CD14-positive monocyte (primary cell): ENCODE measurements around the gene SYNPO2. TPM values are rescaled to one million over a fixed set of nuclear protein-coding genes. Genes with fewer than 3 reads are reported as not detected.

Source experiments
- DNase-seq, 3 donors: peaks; one replicate each; pipeline ENCODE4 v3.0.0-alpha.2; 2011 to 2022
- H2AFZ ChIP-seq: 2 replicates; pipeline ENCODE4 v1.6.0; 2012; ENCODE audit warnings: mild to moderate bottlenecking, low read depth, low read length, inconsistent platforms; ENCODE audit not compliant: insufficient read depth, poor library complexity, severe bottlenecking
- H3K27ac ChIP-seq, 2 donors: 1 replicate in 1 of 2; 2 replicates in 1 of 2; pipeline ENCODE4 v1.5.1; 2012 to 2013; ENCODE audit warnings: low read length in 2 of 2, control low read depth in 1 of 2, inconsistent platforms in 1 of 2, low read depth in 1 of 2, mild to moderate bottlenecking in 1 of 2
- H3K27me3 ChIP-seq, 2 donors: one replicate each; pipeline versions ENCODE4 v1.6.0 to v1.6.1; 2011 to 2013; ENCODE audit warnings: low read length in 2 of 2; ENCODE audit not compliant: control insufficient read depth in 2 of 2, insufficient read depth in 2 of 2
- H3K36me3 ChIP-seq, 2 donors: replicated peaks in 1 of 2; 1 replicate in 1 of 2; 2 replicates in 1 of 2; pipeline versions ENCODE4 v1.5.1 to v1.6.1; 2012 to 2013; ENCODE audit warnings: low read length in 2 of 2, control low read depth in 1 of 2, inconsistent platforms in 1 of 2, mild to moderate bottlenecking in 1 of 2; ENCODE audit not compliant: insufficient read depth in 2 of 2, control insufficient read depth in 1 of 2
- H3K4me1 ChIP-seq, 2 donors: 1 replicate in 1 of 2; 2 replicates in 1 of 2; pipeline versions ENCODE4 v1.5.1 to v1.6.1; 2012 to 2013; ENCODE audit warnings: low read length in 2 of 2, control low read depth in 1 of 2, inconsistent platforms in 1 of 2, mild to moderate bottlenecking in 1 of 2, moderate library complexity in 1 of 2; ENCODE audit not compliant: insufficient read depth in 2 of 2, control insufficient read depth in 1 of 2
- H3K4me2 ChIP-seq: replicated peaks from 2 replicates; pipeline ENCODE3; 2012; ENCODE audit warnings: low read length, moderate library complexity, mild to moderate bottlenecking; ENCODE audit not compliant: poor library complexity, severe bottlenecking; ENCODE audit errors: extremely low read depth
- H3K4me3 ChIP-seq, 3 experiments: fragments of 200-600 bp in 1 of 3; sonication (generic) in 1 of 3; replicated peaks in 1 of 3; 1 replicate in 2 of 3; 2 replicates in 1 of 3; pipeline ENCODE4 v1.5.1; 2011 to 2013; ENCODE audit warnings: low read length in 3 of 3, mild to moderate bottlenecking in 3 of 3, control low read depth in 2 of 3, low read depth in 2 of 3, inconsistent platforms in 1 of 3, moderate library complexity in 1 of 3
- H3K79me2 ChIP-seq: 2 replicates; pipeline ENCODE4 v1.6.0; 2012; ENCODE audit warnings: mild to moderate bottlenecking, control low read depth, inconsistent platforms, low read length, moderate library complexity; ENCODE audit not compliant: insufficient read depth
- H3K9ac ChIP-seq: 2 replicates; pipeline ENCODE4 v1.6.0; 2017; ENCODE audit warnings: low read length, mild to moderate bottlenecking; ENCODE audit not compliant: insufficient read depth, poor library complexity, severe bottlenecking
- H3K9me3 ChIP-seq, 2 donors: replicated peaks in 1 of 2; 1 replicate in 1 of 2; 2 replicates in 1 of 2; pipeline versions ENCODE4 v1.5.1 to v1.6.1; 2012 to 2013; ENCODE audit warnings: low read length in 2 of 2, control low read depth in 1 of 2; ENCODE audit not compliant: control insufficient read depth in 1 of 2, insufficient read depth in 1 of 2
- H4K20me1 ChIP-seq: 2 replicates; pipeline ENCODE4 v1.6.0; 2012; ENCODE audit warnings: mild to moderate bottlenecking, low read length, control low read depth, moderate library complexity; ENCODE audit not compliant: insufficient read depth
- H3K27ac Mint-ChIP-seq, 7 donors: one replicate each; pipeline ENCODE4 v1.8.0; 2020; ENCODE audit warnings: mild to moderate bottlenecking in 7 of 7, mixed read lengths in 7 of 7, moderate library complexity in 6 of 7, inconsistent platforms in 2 of 7
- H3K27me3 Mint-ChIP-seq, 3 donors: one replicate each; pipeline ENCODE4 v1.8.0; 2021 to 2022; ENCODE audit warnings: low read depth in 3 of 3, mild to moderate bottlenecking in 3 of 3, mixed read lengths in 3 of 3, moderate library complexity in 3 of 3, inconsistent platforms in 1 of 3
- H3K36me3 Mint-ChIP-seq, 2 donors: one replicate each; pipeline ENCODE4 v1.8.0; 2020; ENCODE audit warnings: mixed read lengths in 2 of 2, inconsistent platforms in 1 of 2, mild to moderate bottlenecking in 1 of 2
- H3K4me1 Mint-ChIP-seq: one replicate; pipeline ENCODE4 v1.8.0; 2020; ENCODE audit warnings: mild to moderate bottlenecking, mixed read lengths
- H3K4me3 Mint-ChIP-seq, 2 donors: one replicate each; pipeline ENCODE4 v1.8.0; 2020; ENCODE audit warnings: mild to moderate bottlenecking in 2 of 2, mixed read lengths in 2 of 2, moderate library complexity in 1 of 2
- H3K9me3 Mint-ChIP-seq, 7 donors: one replicate each; pipeline ENCODE4 v1.8.0; 2020 to 2022; ENCODE audit warnings: mixed read lengths in 7 of 7, mild to moderate bottlenecking in 6 of 7, moderate library complexity in 6 of 7, inconsistent platforms in 2 of 7
- WGBS: methylation state at CpG from one replicate; pipeline ENCODE4 v1.1.5; 2013; ENCODE audit warnings: missing lambda C conversion rate; ENCODE audit not compliant: insufficient coverage; 5-methylcytosine and 5-hydroxymethylcytosine counted together
- intact Hi-C, 2 donors: fragments of 100-400 bp; cut with micrococcal nuclease; formaldehyde crosslinking; loops; one replicate each; pipeline versions ENCODE4 v1.15.0 to v1.15.1; 2023
- polyA plus RNA-seq, 3 donors: library from polyadenylated mRNA; depleted of rRNA in 1 of 3; unstranded in 2 of 3; stranded (reverse) in 1 of 3; fragments of 300-500 nt in 2 of 3; fragments of >200 nt in 1 of 3; fragmentation: Illumina TruSeq in 2 of 3; gene quantifications; 1 replicate in 2 of 3; 2 replicates in 1 of 3; pipeline ENCODE4 v1.2.3, GENCODE V29; 2012 to 2021
- TF ChIP-seq, protein P1 (sequence below): fragments of 200-600 bp; IDR thresholded peaks from one replicate; pipeline ENCODE4 v1.8.0; 2022; ENCODE audit warnings: antibody characterized with exemption, mild to moderate bottlenecking

Gene SYNPO2
- polyA plus RNA-seq, 3 donors: 0.04 TPM; not detected in 2

DNA sequence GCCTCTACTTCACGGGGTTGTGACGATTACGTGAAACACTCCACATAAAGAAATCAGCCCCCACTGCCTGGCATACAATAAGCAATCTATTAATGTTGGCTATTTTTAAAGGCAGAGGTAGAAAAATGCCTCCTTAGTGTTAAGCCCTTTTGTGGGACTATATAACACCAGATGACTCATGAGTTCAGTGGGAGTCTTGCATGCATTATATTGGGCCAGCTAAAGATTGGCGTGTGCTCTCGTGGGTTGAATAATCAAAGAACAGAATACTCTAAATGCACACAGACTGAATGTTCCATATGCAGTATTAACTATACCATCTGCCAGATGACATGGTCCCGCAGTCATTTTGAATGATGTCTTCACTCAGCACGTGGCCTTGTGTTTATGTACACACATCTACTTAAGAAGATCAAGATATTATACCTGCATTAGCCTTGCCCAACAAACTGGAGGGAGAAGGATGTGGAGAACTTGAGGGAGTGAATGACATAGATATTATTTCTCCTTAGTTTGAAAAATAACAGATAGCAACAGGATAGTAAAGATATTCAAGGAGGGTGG, 162.0 kb downstream of the SYNPO2 start:
- Histone ChIP-seq H3K4me1 (no peaks in the 10 kb centered on the region), H3K27ac (no peak overlapping the region), H3K9me3 (no peaks in the 10 kb centered on the region), H2AFZ (no peak overlapping the region), H3K27me3 (no peaks in the 10 kb centered on the region), H3K4me2 (no peak overlapping the region), H3K79me2 (no peaks in the 10 kb centered on the region), H4K20me1 (no peaks in the 10 kb centered on the region), H3K9ac (no peak overlapping the region), H3K4me3 (no peak overlapping the region), H3K36me3 (no peaks in the 10 kb centered on the region)
- intact Hi-C loops: no loop called here
- no peak for DNase-seq
- Mint-ChIP-seq H3K4me3 (no peak overlapping the region), H3K36me3 (no peaks in the 10 kb centered on the region), H3K9me3 (no peaks in the 10 kb centered on the region), H3K27me3 (peaks cover 0 to 2% (median 0%) of the 10 kb centered on the region in 3 donors), H3K27ac (no peak overlapping the region), H3K4me1 (no peaks in the 10 kb centered on the region)
- TF ChIP-seq, protein P1, sequence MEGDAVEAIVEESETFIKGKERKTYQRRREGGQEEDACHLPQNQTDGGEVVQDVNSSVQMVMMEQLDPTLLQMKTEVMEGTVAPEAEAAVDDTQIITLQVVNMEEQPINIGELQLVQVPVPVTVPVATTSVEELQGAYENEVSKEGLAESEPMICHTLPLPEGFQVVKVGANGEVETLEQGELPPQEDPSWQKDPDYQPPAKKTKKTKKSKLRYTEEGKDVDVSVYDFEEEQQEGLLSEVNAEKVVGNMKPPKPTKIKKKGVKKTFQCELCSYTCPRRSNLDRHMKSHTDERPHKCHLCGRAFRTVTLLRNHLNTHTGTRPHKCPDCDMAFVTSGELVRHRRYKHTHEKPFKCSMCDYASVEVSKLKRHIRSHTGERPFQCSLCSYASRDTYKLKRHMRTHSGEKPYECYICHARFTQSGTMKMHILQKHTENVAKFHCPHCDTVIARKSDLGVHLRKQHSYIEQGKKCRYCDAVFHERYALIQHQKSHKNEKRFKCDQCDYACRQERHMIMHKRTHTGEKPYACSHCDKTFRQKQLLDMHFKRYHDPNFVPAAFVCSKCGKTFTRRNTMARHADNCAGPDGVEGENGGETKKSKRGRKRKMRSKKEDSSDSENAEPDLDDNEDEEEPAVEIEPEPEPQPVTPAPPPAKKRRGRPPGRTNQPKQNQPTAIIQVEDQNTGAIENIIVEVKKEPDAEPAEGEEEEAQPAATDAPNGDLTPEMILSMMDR: no peak
- 100% methylated on average over 2 of the region's 7 CpGs for WGBS

DNA sequence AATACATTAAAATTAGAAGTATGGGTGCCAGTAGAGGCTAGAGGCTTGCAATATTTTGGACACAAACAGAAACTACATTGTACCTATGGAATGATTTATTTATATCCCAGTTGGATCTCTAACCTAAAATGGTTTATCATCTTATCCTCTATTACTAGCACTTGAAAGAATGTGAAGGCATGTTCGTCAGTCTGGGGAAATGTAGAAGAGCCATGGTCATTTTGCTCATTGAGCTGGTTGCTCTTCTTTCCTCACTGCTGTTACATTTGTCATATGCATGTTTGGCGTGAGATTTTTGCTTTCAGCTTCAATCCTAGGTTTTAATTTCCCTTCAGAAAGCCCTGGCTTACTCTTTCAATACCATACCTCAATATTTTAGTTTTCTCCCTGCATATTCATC, 164.6 kb downstream of the SYNPO2 start:
- no peaks in the 10 kb centered on the region for H3K36me3 Mint-ChIP-seq
- no peaks in the 10 kb centered on the region for H3K36me3 ChIP-seq
- H2AFZ ChIP-seq: no peak overlapping the region
- H4K20me1 ChIP-seq: no peaks in the 10 kb centered on the region
- H3K27ac Mint-ChIP-seq: no peak overlapping the region
- H3K4me1 Mint-ChIP-seq: no peaks in the 10 kb centered on the region
- H3K27me3 ChIP-seq: no peaks in the 10 kb centered on the region
- H3K9ac ChIP-seq: no peak overlapping the region
- TF ChIP-seq, protein P1: no peak
- no peaks in the 10 kb centered on the region for H3K9me3 ChIP-seq
- no peak overlapping the region for H3K4me2 ChIP-seq
- WGBS: no CpG with 5 or more reads among the region's 2 CpGs
- no peak overlapping the region for H3K27ac ChIP-seq
- intact Hi-C loops: no loop called here
- no peak overlapping the region for H3K4me3 Mint-ChIP-seq
- no peaks in the 10 kb centered on the region for H3K4me1 ChIP-seq
- H3K4me3 ChIP-seq: no peak overlapping the region
- peaks cover 0 to 2% (median 1%) of the 10 kb centered on the region in 3 donors for H3K27me3 Mint-ChIP-seq
- H3K79me2 ChIP-seq: no peaks in the 10 kb centered on the region
- H3K9me3 Mint-ChIP-seq: peaks cover 0 to 3% (median 0%) of the 10 kb centered on the region in 7 donors
- DNase-seq: no peak
